Measurements from ENCODE around the gene DCBLD2. TPM values are rescaled to one million over a fixed set of nuclear protein-coding genes. Genes with fewer than 3 reads are reported as not detected.

DCBLD2 gene
- total RNA-seq, 1 experiment from 2014 or later: 265 TPM

DNA sequence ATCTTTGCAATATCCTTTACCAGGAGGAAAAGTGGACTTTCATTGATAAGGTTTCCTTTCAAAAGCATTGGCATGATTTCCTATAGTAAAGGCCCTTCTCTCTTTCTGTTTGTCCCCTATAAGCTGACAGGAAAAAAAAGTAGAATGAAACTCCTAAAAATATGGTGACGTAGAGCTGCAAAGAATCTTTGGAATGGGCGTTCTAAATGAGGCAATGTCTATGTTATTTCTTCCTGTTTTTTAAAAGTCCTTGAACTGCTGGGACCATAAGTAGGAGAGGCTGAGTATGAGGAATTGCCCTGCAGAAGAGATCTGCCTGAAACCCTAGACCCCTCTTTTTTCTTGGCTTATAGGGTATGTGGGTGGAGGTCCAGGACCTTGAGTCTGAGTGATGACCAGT is 121.2 kb downstream of the DCBLD2 start:
- no peak for TF ChIP-seq EZH2phosphoT487 (IDR thresholded peaks at IDR 0.05; ENCODE audit: borderline replicate concordance, low read length)
- TF ChIP-seq EZH2 (IDR thresholded peaks at IDR 0.05; ENCODE audit: low read length, unreplicated experiment): no peak
- no peak for TF ChIP-seq CTCF (conservative IDR thresholded peaks at IDR 0.05; ENCODE audit: low read depth, low read length)
- Histone ChIP-seq H3K9ac (ENCODE audit: low read length) (no peak overlapping the region), H3F3A (ENCODE audit: low read length, unreplicated experiment) (no peaks in the 10 kb centered on the region), H3K79me2 (ENCODE audit: low read length) (no peaks in the 10 kb centered on the region), H3K36me3 (ENCODE audit: low read depth, low read length) (no peaks in the 10 kb centered on the region; the same call in 1 of the 2 replicates), H4K20me1 (ENCODE audit: low read length) (no peaks in the 10 kb centered on the region), H3K9me3 (ENCODE audit: low read length) (no peaks in the 10 kb centered on the region), H3K27ac (ENCODE audit: low read length) (no peak overlapping the region), H3K9me2 (replicated peaks; ENCODE audit: low read length) (no peaks in the 10 kb centered on the region), H3K4me3 (ENCODE audit: low read length) (no peak overlapping the region), H3K4me1 (ENCODE audit: insufficient read depth, low read length) (peaks cover 14% of the 10 kb centered on the region), H3K27me3 (ENCODE audit: low read length) (no peaks in the 10 kb centered on the region), H3K4me2 (ENCODE audit: low read length) (no peak overlapping the region), H2AFZ (ENCODE audit: low read length) (no peak overlapping the region)
- ChIA-PET CTCF (no interaction called here), POLR2A (ENCODE audit: unreplicated experiment) (no interaction called here)
- ATAC-seq (no peak), DNase-seq (no peak)
- intact Hi-C loops (cut with micrococcal nuclease): no loop called here
- BruUV-seq (replicated peaks): no TSS peak

DNA sequence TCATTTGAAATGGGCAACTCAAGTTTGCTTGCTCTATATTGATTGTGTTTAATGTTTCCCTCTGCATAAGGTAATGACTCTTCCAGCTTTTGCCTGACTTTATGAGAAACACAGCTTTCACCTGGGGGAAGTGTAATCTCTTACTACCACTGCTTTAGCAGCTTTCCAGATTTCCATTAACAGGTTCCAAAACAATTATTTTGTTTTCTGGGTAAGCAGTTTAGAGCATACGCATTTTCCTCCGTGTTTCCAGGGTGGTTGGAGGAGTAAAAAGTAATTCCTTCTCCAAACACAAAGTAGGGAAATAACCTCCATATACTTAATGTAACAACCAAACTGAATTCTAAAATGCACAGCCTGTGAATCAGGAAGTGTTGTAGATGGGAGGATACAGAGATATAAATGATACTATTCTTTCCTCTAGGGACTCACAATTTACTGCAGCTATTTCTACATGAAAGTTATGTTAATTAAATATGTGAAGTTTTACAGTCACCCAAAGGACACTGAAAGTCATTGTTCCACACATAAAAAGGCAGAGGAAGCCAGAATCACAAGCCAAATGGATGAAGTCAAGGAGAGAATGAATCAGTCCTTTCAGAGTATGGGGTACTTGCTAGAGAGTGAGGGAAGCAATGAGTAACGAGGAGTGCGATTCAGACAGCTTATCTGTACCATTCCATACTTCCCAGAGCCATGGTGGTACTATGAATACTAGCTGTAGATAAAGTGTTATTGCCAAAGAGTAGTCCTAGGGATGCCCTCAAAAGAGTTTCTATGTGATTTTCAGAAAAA is 121.8 kb downstream of the DCBLD2 start:
- POLR2A ChIA-PET (ENCODE audit: unreplicated experiment): no interaction called here
- peak; percentile 8; the same call in 1 of the 2 replicates for ATAC-seq
- Histone ChIP-seq H3F3A (ENCODE audit: low read length, unreplicated experiment) (no peaks in the 10 kb centered on the region), H3K9ac (ENCODE audit: low read length) (no peak overlapping the region), H3K36me3 (ENCODE audit: low read depth, low read length) (no peaks in the 10 kb centered on the region; the same call in 1 of the 2 replicates), H3K4me3 (ENCODE audit: low read length) (no peak overlapping the region), H3K4me1 (ENCODE audit: insufficient read depth, low read length) (peaks cover 9% of the 10 kb centered on the region), H3K9me3 (ENCODE audit: low read length) (no peaks in the 10 kb centered on the region), H3K79me2 (ENCODE audit: low read length) (no peaks in the 10 kb centered on the region), H2AFZ (ENCODE audit: low read length) (no peak overlapping the region), H3K27ac (ENCODE audit: low read length) (no peak overlapping the region), H3K27me3 (ENCODE audit: low read length) (no peaks in the 10 kb centered on the region), H4K20me1 (ENCODE audit: low read length) (no peaks in the 10 kb centered on the region), H3K4me2 (ENCODE audit: low read length) (no peak overlapping the region), H3K9me2 (replicated peaks; ENCODE audit: low read length) (no peaks in the 10 kb centered on the region)
- DNase-seq: no peak
- no TSS peak for BruUV-seq (replicated peaks)
- CTCF ChIA-PET: no interaction called here
- intact Hi-C loops (cut with micrococcal nuclease): no loop called here
- TF ChIP-seq CTCF (conservative IDR thresholded peaks at IDR 0.05; ENCODE audit: low read depth, low read length) (no peak), EZH2 (IDR thresholded peaks at IDR 0.05; ENCODE audit: low read length, unreplicated experiment) (no peak), EZH2phosphoT487 (IDR thresholded peaks at IDR 0.05; ENCODE audit: borderline replicate concordance, low read length) (no peak)

- ChIA-PET POLR2A (ENCODE audit: unreplicated experiment) (no interaction called here), CTCF (no interaction called here)
- no peak overlapping the region for H3K4me2 ChIP-seq (ENCODE audit: low read length)
- no peaks in the 10 kb centered on the region for H4K20me1 ChIP-seq (ENCODE audit: low read length)
- DNase-seq (no peak), ATAC-seq (no peak)
- no peaks in the 10 kb centered on the region for H3K79me2 ChIP-seq (ENCODE audit: low read length)
- H3K9me2 ChIP-seq (replicated peaks; ENCODE audit: low read length): no peaks in the 10 kb centered on the region
- H2AFZ ChIP-seq (ENCODE audit: low read length): no peak overlapping the region
- peaks cover 4% of the 10 kb centered on the region; the same call in 1 of the 2 replicates for H3K4me1 ChIP-seq (ENCODE audit: insufficient read depth, low read length)
- H3K27ac ChIP-seq (ENCODE audit: low read length): no peak overlapping the region
- intact Hi-C loops (cut with micrococcal nuclease): no loop called here
- H3K27me3 ChIP-seq (ENCODE audit: low read length): no peaks in the 10 kb centered on the region
- no peak overlapping the region for H3K9ac ChIP-seq (ENCODE audit: low read length)
- BruUV-seq (replicated peaks): no TSS peak
- H3F3A ChIP-seq (ENCODE audit: low read length, unreplicated experiment): no peaks in the 10 kb centered on the region
- no peak overlapping the region for H3K4me3 ChIP-seq (ENCODE audit: low read length)
- TF ChIP-seq CTCF (conservative IDR thresholded peaks at IDR 0.05; ENCODE audit: low read depth, low read length): no peak
- TF ChIP-seq EZH2phosphoT487 (IDR thresholded peaks at IDR 0.05; ENCODE audit: borderline replicate concordance, low read length): no peak
- no peak for TF ChIP-seq EZH2 (IDR thresholded peaks at IDR 0.05; ENCODE audit: low read length, unreplicated experiment)
- H3K9me3 ChIP-seq (ENCODE audit: low read length): no peaks in the 10 kb centered on the region
- peaks cover 8% of the 10 kb centered on the region; the same call in 1 of the 2 replicates for H3K36me3 ChIP-seq (ENCODE audit: low read depth, low read length)
Measured at GRCh38 chr3:98778852-98779413, 122.6 kb downstream of the DCBLD2 start.
